Measurements from ENCODE around the gene SNRPB. TPM values are rescaled to one million over a fixed set of nuclear protein-coding genes. Genes with fewer than 3 reads are reported as not detected.
A peak's percentile ranks its signal among the peaks of the same experiment; 100 is the strongest.

Gene SNRPB
- polyA plus RNA-seq, 2 of the 4 experiments (the other 2 are of a cell fraction), result 557 to 676 TPM

- Histone ChIP-seq H3K4me1 (peaks cover 10% of the 10 kb centered on the region), H3K4me3 (no peak overlapping the region), H3K27ac (no peak overlapping the region), H3K4me2 (no peak overlapping the region), H3K9me3 (no peaks in the 10 kb centered on the region)
- TF ChIP-seq RFX5 (IDR thresholded peaks at IDR 0.05), result no peak
- no peak for TF ChIP-seq JUNB (IDR thresholded peaks at IDR 0.05)
- DNase-seq (ENCODE audit: low read depth in 1 of 2, low spot score in 1 of 2) (no peak), FAIRE-seq (no peak), ATAC-seq (no peak)
- CTCF ChIA-PET, result interaction anchor here (0.6 kb wide), 1 partner anchor 1807 kb away, joined by 3 read pairs; no protein-coding TSS in a partner anchor
- POLR2A ChIA-PET, result no interaction called here
- 47% methylated on average over 4 of the region's 4 CpGs for WGBS (ENCODE audit: missing lambda C conversion rate)
Observed at GRCh38 chr20:2473516-2473915, 2.9 kb upstream of the SNRPB start.

DNA sequence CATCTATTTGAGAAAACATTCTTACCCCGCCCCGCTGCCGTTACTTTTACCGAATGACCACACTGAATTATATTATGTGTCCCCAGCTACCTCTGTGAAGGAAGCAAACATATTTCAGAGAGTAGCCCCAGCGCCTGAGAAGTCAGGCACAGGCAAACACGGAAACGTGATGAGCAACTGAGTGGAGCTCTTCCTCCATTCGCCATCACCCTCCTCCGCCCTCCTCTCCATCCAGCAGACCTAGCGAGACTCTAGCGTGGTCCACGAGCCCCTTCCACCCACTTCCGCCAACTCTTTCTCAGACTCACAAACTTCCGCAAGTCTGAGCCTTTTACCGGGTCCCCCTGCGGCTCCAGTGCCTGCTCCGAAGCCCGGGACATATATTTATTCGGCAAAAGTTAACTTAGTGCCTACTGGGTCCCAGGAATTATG is 582 bp downstream of the SNRPB start:
- ChIA-PET POLR2A (interaction anchor here (0.6 to 2.4 kb wide), 18 partner anchors 9 to 693 kb away, joined by 3 to 29 read pairs (median 6); partner anchors contain the start of genes EBF4, IDH3B, NOP56 and ZNF343), CTCF (interaction anchor here (1.0 to 6.5 kb wide), 6 partner anchors 9 to 205 kb away, joined by 3 to 51 read pairs (median 3); no protein-coding TSS in a partner anchor)
- FAIRE-seq (no peak), ATAC-seq (peak; percentile 71 to 81), DNase-seq (ENCODE audit: low read depth in 1 of 2, low spot score in 1 of 2) (peak; percentile 59 to 87)
- Histone ChIP-seq H3K4me1 (peaks cover 25% of the 10 kb centered on the region), H3K4me2 (peak overlapping the region; percentile 71), H3K4me3 (peak overlapping the region; percentile 67), H3K27ac (peak overlapping the region; percentile 92 to 93), H3K9me3 (no peaks in the 10 kb centered on the region)
- TF ChIP-seq FOSL2 (IDR thresholded peaks at IDR 0.05) (no peak), FOSL2 (CRISPR knock-in tag; IDR thresholded peaks at IDR 0.05) (no peak), ZC3H11A (IDR thresholded peaks at IDR 0.05) (no peak), HOXB5 (CRISPR knock-in tag; IDR thresholded peaks at IDR 0.05) (0 out of 2 replicates have a peak, but pooled peaks have one; percentile 33), BHLHE40 (IDR thresholded peaks at IDR 0.05; ENCODE audit: low read depth, low read length) (no peak), HOXA7 (CRISPR knock-in tag; IDR thresholded peaks at IDR 0.05) (0 out of 2 replicates have a peak, but pooled peaks have one; percentile 37), FOSB (CRISPR knock-in tag; IDR thresholded peaks at IDR 0.05) (peak; percentile 45; the same call in 1 of the 2 replicates), POLR2AphosphoS2 (conservative IDR thresholded peaks at IDR 0.05; ENCODE audit: low read length) (peak; percentile 76)
- WGBS (ENCODE audit: missing lambda C conversion rate), result 2% methylated on average over 19 of the region's 19 CpGs

GRCh38 chr20:2468581-2469407 is 1.8 kb downstream of the SNRPB start:
- peak overlapping the region; percentile 71 for H3K4me2 ChIP-seq
- H3K9me3 ChIP-seq, result no peaks in the 10 kb centered on the region
- 57% methylated on average over 11 of the region's 11 CpGs for WGBS (ENCODE audit: missing lambda C conversion rate)
- H3K4me3 ChIP-seq, result peak overlapping the region; percentile 67
- DNase-seq (ENCODE audit: low read depth in 1 of 2, low spot score in 1 of 2) (no peak), FAIRE-seq (no peak), ATAC-seq (no peak)
- ChIA-PET CTCF (interaction anchor here (1.1 to 6.8 kb wide), 8 partner anchors 8 to 261 kb away, joined by 3 to 52 read pairs (median 4); no protein-coding TSS in a partner anchor), POLR2A (interaction anchor here (0.9 to 2.4 kb wide), 2 partner anchors 10 to 184 kb away, joined by 3 to 29 read pairs; partner anchors contain the start of gene NOP56)
- H3K4me1 ChIP-seq, result peaks cover 25% of the 10 kb centered on the region
- TF ChIP-seq RFX5 (IDR thresholded peaks at IDR 0.05) (no peak), ZC3H11A (IDR thresholded peaks at IDR 0.05) (no peak), MAZ (IDR thresholded peaks at IDR 0.05; ENCODE audit: borderline replicate concordance, low read depth, low read length) (no peak), KDM1A (IDR thresholded peaks at IDR 0.05; ENCODE audit: low read depth) (peak; percentile 70; the same call in 1 of the 2 replicates), NPAS2 (CRISPR knock-in tag; IDR thresholded peaks at IDR 0.05; ENCODE audit: borderline replicate concordance) (no peak)
- peak overlapping the region; percentile 92 to 93; a peak in 5 of 6 replicates for H3K27ac ChIP-seq

- H3K27ac ChIP-seq, result no peak overlapping the region
- POLR2A ChIA-PET, result no interaction called here
- CTCF ChIA-PET, result interaction anchor here (1.2 to 6.8 kb wide), 6 partner anchors 11 to 260 kb away, joined by 3 to 52 read pairs (median 6); no protein-coding TSS in a partner anchor
- peak overlapping the region; percentile 71 for H3K4me2 ChIP-seq
- 96% methylated on average over 5 of the region's 5 CpGs for WGBS (ENCODE audit: missing lambda C conversion rate)
- FAIRE-seq (no peak), DNase-seq (ENCODE audit: low read depth in 1 of 2, low spot score in 1 of 2) (no peak), ATAC-seq (no peak)
- H3K9me3 ChIP-seq, result no peaks in the 10 kb centered on the region
- peaks cover 25% of the 10 kb centered on the region for H3K4me1 ChIP-seq
- no peak overlapping the region for H3K4me3 ChIP-seq
- TF ChIP-seq HEYL (CRISPR knock-in tag; IDR thresholded peaks at IDR 0.05) (no peak), EHF (CRISPR knock-in tag; IDR thresholded peaks at IDR 0.05) (no peak), CEBPB (IDR thresholded peaks at IDR 0.05) (no peak), POLR2AphosphoS2 (conservative IDR thresholded peaks at IDR 0.05; ENCODE audit: low read length) (no peak), RAD21 (conservative IDR thresholded peaks at IDR 0.05 in 1 of 2, IDR thresholded peaks at IDR 0.05 in 1 of 2) (no peak), ATOH8 (CRISPR knock-in tag; IDR thresholded peaks at IDR 0.05; ENCODE audit: low read depth) (no peak), HES2 (IDR thresholded peaks at IDR 0.05) (no peak), HOXA7 (CRISPR knock-in tag; IDR thresholded peaks at IDR 0.05) (no peak), ZNF302 (CRISPR knock-in tag; IDR thresholded peaks at IDR 0.05) (no peak), SREBF2 (IDR thresholded peaks at IDR 0.05) (no peak), MAZ (IDR thresholded peaks at IDR 0.05; ENCODE audit: borderline replicate concordance, low read depth, low read length) (no peak), ZSCAN20 (CRISPR knock-in tag; IDR thresholded peaks at IDR 0.05) (no peak), MAX (IDR thresholded peaks at IDR 0.05) (no peak)
- TF ChIP-seq, protein P1, sequence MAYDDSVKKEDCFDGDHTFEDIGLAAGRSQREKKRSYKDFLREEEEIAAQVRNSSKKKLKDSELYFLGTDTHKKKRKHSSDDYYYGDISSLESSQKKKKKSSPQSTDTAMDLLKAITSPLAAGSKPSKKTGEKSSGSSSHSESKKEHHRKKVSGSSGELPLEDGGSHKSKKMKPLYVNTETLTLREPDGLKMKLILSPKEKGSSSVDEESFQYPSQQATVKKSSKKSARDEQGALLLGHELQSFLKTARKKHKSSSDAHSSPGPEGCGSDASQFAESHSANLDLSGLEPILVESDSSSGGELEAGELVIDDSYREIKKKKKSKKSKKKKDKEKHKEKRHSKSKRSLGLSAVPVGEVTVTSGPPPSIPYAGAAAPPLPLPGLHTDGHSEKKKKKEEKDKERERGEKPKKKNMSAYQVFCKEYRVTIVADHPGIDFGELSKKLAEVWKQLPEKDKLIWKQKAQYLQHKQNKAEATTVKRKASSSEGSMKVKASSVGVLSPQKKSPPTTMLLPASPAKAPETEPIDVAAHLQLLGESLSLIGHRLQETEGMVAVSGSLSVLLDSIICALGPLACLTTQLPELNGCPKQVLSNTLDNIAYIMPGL (CRISPR knock-in tag; IDR thresholded peaks at IDR 0.05; ENCODE audit: borderline replicate concordance), result no peak
- TF ChIP-seq, protein P2, sequence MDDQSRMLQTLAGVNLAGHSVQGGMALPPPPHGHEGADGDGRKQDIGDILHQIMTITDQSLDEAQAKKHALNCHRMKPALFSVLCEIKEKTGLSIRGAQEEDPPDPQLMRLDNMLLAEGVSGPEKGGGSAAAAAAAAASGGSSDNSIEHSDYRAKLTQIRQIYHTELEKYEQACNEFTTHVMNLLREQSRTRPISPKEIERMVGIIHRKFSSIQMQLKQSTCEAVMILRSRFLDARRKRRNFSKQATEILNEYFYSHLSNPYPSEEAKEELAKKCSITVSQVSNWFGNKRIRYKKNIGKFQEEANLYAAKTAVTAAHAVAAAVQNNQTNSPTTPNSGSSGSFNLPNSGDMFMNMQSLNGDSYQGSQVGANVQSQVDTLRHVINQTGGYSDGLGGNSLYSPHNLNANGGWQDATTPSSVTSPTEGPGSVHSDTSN (IDR thresholded peaks at IDR 0.05), result no peak
Observed at GRCh38 chr20:2467412-2467811, 3.2 kb downstream of the SNRPB start.

Measured in A549 (cell line).